Measurements from ENCODE around the gene ARHGAP15.

DNA sequence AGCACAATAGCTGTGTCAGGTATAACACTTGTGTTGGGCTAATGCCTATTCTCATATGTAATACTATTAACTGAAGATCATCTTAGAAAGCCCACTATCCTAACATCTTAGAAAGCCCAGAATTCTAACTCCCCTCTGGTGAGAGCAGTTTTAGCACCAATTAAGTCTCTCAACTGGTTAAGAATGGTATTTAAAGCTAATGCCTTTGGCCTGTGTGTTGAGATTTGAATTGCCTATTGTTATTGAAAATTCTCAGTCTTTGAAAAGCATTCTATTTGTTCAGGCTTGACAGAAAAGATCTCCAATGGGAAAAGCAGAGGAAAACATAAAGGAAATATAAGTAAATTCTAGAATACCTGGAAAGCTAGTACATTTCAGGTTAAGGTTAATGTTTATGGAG, 352.5 kb downstream of the ARHGAP15 start:
- TF ChIP-seq, protein P1, sequence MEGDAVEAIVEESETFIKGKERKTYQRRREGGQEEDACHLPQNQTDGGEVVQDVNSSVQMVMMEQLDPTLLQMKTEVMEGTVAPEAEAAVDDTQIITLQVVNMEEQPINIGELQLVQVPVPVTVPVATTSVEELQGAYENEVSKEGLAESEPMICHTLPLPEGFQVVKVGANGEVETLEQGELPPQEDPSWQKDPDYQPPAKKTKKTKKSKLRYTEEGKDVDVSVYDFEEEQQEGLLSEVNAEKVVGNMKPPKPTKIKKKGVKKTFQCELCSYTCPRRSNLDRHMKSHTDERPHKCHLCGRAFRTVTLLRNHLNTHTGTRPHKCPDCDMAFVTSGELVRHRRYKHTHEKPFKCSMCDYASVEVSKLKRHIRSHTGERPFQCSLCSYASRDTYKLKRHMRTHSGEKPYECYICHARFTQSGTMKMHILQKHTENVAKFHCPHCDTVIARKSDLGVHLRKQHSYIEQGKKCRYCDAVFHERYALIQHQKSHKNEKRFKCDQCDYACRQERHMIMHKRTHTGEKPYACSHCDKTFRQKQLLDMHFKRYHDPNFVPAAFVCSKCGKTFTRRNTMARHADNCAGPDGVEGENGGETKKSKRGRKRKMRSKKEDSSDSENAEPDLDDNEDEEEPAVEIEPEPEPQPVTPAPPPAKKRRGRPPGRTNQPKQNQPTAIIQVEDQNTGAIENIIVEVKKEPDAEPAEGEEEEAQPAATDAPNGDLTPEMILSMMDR (IDR thresholded peaks at IDR 0.05): no peak
- TF ChIP-seq POLR2A (IDR thresholded peaks at IDR 0.05): no peak

Measured in adrenal gland (tissue), 5 donors.